GM13976 (cell line): ENCODE data around the gene RIOK1.
"Not testable (repeated sequence)": the region's sequence is repeated elsewhere in the genome, so short reads cannot be mapped to it uniquely, and the experiment has no call there.

Source experiments
- DNase-seq: peaks from one replicate; pipeline ENCODE4 v3.0.0; 2012; ENCODE audit warnings: low spot score
- CTCF ChIP-seq: IDR thresholded peaks from 2 replicates; pipeline ENCODE4 v1.5.1; 2012; ENCODE audit warnings: borderline replicate concordance, mild to moderate bottlenecking; ENCODE audit not compliant: insufficient read depth; ENCODE audit errors: extremely low read depth, missing control alignments, control extremely low read depth
- in situ Hi-C: fragments of 300-500 bp; cut with MboI; formaldehyde crosslinking; loops from one replicate; pipeline ENCODE4 v1.12.0; 2022; ENCODE audit warnings: low sequenced_read_pairs, mixed read lengths, inconsistent platforms; ENCODE audit not compliant: unreplicated experiment

Gene RIOK1

GRCh38 chr6:7389451-7390225 lies at the start of gene RIOK1, which contains the start of gene CAGE1:
Gene RIOK1, plus strand, starts transcription at chr6:7389808. Its CDS starts 195 bp downstream, at chr6:7390003.
Gene CAGE1, minus strand, starts transcription at chr6:7389742. Its CDS starts 2,569 bp downstream, at chr6:7387173.
- in situ Hi-C loops: no loop called here
- DNase-seq: peak; percentile 97
- no peak for TF ChIP-seq CTCF

GRCh38 chr6:7341271-7341670 lies 48.3 kb upstream of the RIOK1 start:
- no peak for DNase-seq
- in situ Hi-C loops: no loop called here
- no peak for TF ChIP-seq CTCF

GRCh38 chr6:7341989-7342742 lies 47.4 kb upstream of the RIOK1 start:
- DNase-seq: no peak
- in situ Hi-C loops: no loop called here

GRCh38 chr6:7343546-7344475 lies 45.8 kb upstream of the RIOK1 start:
- in situ Hi-C loops: no loop called here
- DNase-seq: no peak
- TF ChIP-seq CTCF: no peak

More at GRCh38 chr6:7341989-7342742, 47.4 kb upstream of the RIOK1 start:
- no peak for TF ChIP-seq CTCF

GRCh38 chr6:7344773-7345450 lies 44.7 kb upstream of the RIOK1 start:
- in situ Hi-C loops, DNase-seq: not testable (repeated sequence)

- in situ Hi-C loops, DNase-seq: not testable (repeated sequence)
Measured at GRCh38 chr6:7347551-7347997, 42.0 kb upstream of the RIOK1 start.

- DNase-seq, in situ Hi-C loops: not testable (repeated sequence)
Measured at GRCh38 chr6:7350591-7350990, 39.0 kb upstream of the RIOK1 start.

GRCh38 chr6:7351916-7352315 lies 37.7 kb upstream of the RIOK1 start:
- DNase-seq, in situ Hi-C loops: not testable (repeated sequence)
